ENCODE results near the gene GBE1. TPM values are rescaled to one million over a fixed set of nuclear protein-coding genes. Genes with fewer than 3 reads are reported as not detected.

GBE1 gene
- polyA plus RNA-seq, 1 donor (not counting 4 experiments of a cell fraction or from before 2014, with no cell fraction given) = 30.2 TPM

DNA sequence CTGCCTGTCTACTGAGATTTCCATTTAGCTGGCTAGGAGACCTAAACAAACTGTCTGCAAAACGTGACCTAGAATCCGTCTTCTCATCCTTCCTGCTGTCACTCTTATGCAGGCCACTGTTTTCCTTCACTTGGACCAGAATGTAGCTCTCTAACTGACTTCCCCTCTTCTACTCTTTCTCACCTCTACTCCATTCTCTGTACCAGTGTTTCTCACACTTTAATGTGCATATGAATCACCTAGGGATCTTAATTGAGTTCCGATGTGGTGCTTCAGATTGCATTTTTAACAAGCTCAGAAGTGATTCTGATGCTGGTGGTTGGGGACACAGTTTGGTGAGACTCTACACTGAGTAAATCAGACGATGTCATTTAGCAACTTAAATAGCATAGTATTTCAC, 1.6 kb upstream of the GBE1 start:
- Histone ChIP-seq H3K4me2 (ENCODE audit: control insufficient read depth, extremely low read depth, insufficient read depth, low read depth, low read length) (no peak overlapping the region), H3K4me3 (ENCODE audit: control insufficient read depth in 2 of 3, extremely low read depth in 1 of 3, insufficient read depth in 2 of 3, low read depth in 1 of 3, low read length in 3 of 3) (no peak overlapping the region), H3K9me1 (ENCODE audit: control insufficient read depth, extremely low read depth, insufficient read depth, low read length) (no peaks in the 10 kb centered on the region), H3K4me1 (ENCODE audit: control insufficient read depth, extremely low read depth, insufficient read depth, low read length) (peaks cover 29% of the 10 kb centered on the region), H4K20me1 (ENCODE audit: control insufficient read depth, extremely low read depth, insufficient read depth, low read length) (no peaks in the 10 kb centered on the region), H3K79me2 (ENCODE audit: control insufficient read depth, insufficient read depth, low read length) (peaks cover 14% of the 10 kb centered on the region), H3K9ac (ENCODE audit: control insufficient read depth, extremely low read depth, insufficient read depth, low read length) (no peak overlapping the region), H3K27me3 (ENCODE audit: control insufficient read depth, extremely low read depth, insufficient read depth, low read length) (no peaks in the 10 kb centered on the region), H3K36me3 (ENCODE audit: control insufficient read depth in 2 of 2, extremely low read depth in 1 of 2, insufficient read depth in 2 of 2, low read length in 2 of 2) (no peaks in the 10 kb centered on the region), H2AFZ (ENCODE audit: control insufficient read depth, low read length) (no peak overlapping the region), H3K9me3 (ENCODE audit: control insufficient read depth, low read depth, low read length) (no peaks in the 10 kb centered on the region), H3K27ac (ENCODE audit: control insufficient read depth, insufficient read depth, low read length) (no peak overlapping the region)
- DNase-seq (ENCODE audit: low read depth, low spot score) (no peak), FAIRE-seq (no peak)
- no peak for TF ChIP-seq EZH2 (IDR thresholded peaks at IDR 0.05; ENCODE audit: low read length)
- dilution Hi-C loops (cut with MboI; ENCODE audit: extremely low pct_ligation_motif_present, low sequenced_read_pairs) = no loop called here

DNA sequence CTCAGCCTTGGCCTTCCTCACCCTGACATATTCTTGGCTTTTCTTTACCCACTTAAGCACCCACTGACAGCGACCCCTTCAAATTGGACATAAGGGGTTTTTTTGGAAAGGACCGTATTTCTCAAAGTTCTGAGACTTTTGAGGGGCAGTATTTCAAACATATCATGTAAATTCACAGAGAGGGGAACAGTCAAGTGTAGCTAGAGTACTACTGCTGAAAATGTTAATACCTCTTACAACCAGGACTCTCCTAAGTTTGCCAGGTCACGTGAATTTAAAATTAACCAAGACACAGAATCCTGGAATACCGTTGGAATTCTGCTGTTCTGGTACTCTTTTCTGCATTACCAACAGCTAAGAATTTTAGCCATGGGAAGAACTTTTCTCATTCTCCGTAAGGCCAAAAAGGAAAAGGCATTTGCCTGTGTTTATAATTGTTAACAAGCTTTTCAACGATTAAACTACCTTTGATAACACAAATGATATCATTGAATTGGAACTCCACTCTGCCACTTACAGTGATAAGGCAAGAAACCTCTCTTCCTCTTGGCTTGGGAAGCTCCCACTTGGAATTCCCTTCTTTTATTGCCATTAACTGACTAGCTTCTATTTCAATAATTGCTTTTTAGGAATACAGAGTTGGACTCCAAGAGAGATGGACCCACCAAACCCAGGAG, 597 bp upstream of the GBE1 start:
- Histone ChIP-seq H3K4me1 (ENCODE audit: control insufficient read depth, extremely low read depth, insufficient read depth, low read length) (peaks cover 31% of the 10 kb centered on the region), H3K27me3 (ENCODE audit: control insufficient read depth, extremely low read depth, insufficient read depth, low read length) (no peaks in the 10 kb centered on the region), H3K36me3 (ENCODE audit: control insufficient read depth in 2 of 2, extremely low read depth in 1 of 2, insufficient read depth in 2 of 2, low read length in 2 of 2) (peaks cover 0 to 6% of the 10 kb centered on the region in 2 experiments), H3K9me1 (ENCODE audit: control insufficient read depth, extremely low read depth, insufficient read depth, low read length) (no peaks in the 10 kb centered on the region), H3K9ac (ENCODE audit: control insufficient read depth, extremely low read depth, insufficient read depth, low read length) (peak overlapping the region; percentile 95), H3K4me3 (ENCODE audit: control insufficient read depth in 2 of 3, extremely low read depth in 1 of 3, insufficient read depth in 2 of 3, low read depth in 1 of 3, low read length in 3 of 3) (peak overlapping the region; percentile 74 to 91 (median 82)), H3K4me2 (ENCODE audit: control insufficient read depth, extremely low read depth, insufficient read depth, low read depth, low read length) (peak overlapping the region; percentile 84), H2AFZ (ENCODE audit: control insufficient read depth, low read length) (peak overlapping the region; percentile 95), H3K27ac (ENCODE audit: control insufficient read depth, insufficient read depth, low read length) (peak overlapping the region; percentile 99), H3K79me2 (ENCODE audit: control insufficient read depth, insufficient read depth, low read length) (peaks cover 19% of the 10 kb centered on the region), H4K20me1 (ENCODE audit: control insufficient read depth, extremely low read depth, insufficient read depth, low read length) (no peaks in the 10 kb centered on the region), H3K9me3 (ENCODE audit: control insufficient read depth, low read depth, low read length) (no peaks in the 10 kb centered on the region)
- TF ChIP-seq, protein P1, sequence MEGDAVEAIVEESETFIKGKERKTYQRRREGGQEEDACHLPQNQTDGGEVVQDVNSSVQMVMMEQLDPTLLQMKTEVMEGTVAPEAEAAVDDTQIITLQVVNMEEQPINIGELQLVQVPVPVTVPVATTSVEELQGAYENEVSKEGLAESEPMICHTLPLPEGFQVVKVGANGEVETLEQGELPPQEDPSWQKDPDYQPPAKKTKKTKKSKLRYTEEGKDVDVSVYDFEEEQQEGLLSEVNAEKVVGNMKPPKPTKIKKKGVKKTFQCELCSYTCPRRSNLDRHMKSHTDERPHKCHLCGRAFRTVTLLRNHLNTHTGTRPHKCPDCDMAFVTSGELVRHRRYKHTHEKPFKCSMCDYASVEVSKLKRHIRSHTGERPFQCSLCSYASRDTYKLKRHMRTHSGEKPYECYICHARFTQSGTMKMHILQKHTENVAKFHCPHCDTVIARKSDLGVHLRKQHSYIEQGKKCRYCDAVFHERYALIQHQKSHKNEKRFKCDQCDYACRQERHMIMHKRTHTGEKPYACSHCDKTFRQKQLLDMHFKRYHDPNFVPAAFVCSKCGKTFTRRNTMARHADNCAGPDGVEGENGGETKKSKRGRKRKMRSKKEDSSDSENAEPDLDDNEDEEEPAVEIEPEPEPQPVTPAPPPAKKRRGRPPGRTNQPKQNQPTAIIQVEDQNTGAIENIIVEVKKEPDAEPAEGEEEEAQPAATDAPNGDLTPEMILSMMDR (optimal IDR thresholded peaks at IDR 0.05 in 1 of 3, IDR thresholded peaks at IDR 0.05 in 1 of 3, conservative IDR thresholded peaks at IDR 0.05 in 1 of 3; ENCODE audit: extremely low read depth in 1 of 3, insufficient read depth in 2 of 3, low read length in 3 of 3) = no peak
- no peak for TF ChIP-seq EZH2 (IDR thresholded peaks at IDR 0.05; ENCODE audit: low read length)
- FAIRE-seq (no peak), DNase-seq (ENCODE audit: low read depth, low spot score) (no peak)
- dilution Hi-C loops (cut with MboI; ENCODE audit: extremely low pct_ligation_motif_present, low sequenced_read_pairs) = no loop called here

All from keratinocyte (primary cell).